HEK293 (cell line): ENCODE data around the gene IQCB1.
A peak's percentile ranks its signal among the peaks of the same experiment; 100 is the strongest.

Source experiments
- CTCF ChIA-PET: fragments of 350-600 bp; formaldehyde crosslinking; extraction: SDS; loops from one replicate; lab custom pipeline; 2021; ENCODE audit warnings: antibody characterized with exemption; lab: Yijun Ruan, JAX
- POLR2A ChIA-PET: fragments of 300-600 bp; formaldehyde crosslinking; extraction: SDS; loops from one replicate; lab custom pipeline; 2020; ENCODE audit warnings: antibody characterized with exemption, inconsistent platforms; lab: Yijun Ruan, JAX
- H3K27ac ChIP-seq: fragments of 200-500 bp; sonication (Bioruptor generic); 2 replicates; pipeline ENCODE4 v1.5.1; 2014; ENCODE audit warnings: low read depth, low read length, control low read depth, inconsistent platforms; ENCODE audit errors: extremely low read depth
- H3K36me3 ChIP-seq, 2 experiments: fragments of 200-500 bp in 1 of 2; sonication (Bioruptor generic) in 1 of 2; 1 replicate in 1 of 2; 2 replicates in 1 of 2; pipeline ENCODE4 v1.5.1; 2014 to 2017; ENCODE audit warnings: inconsistent platforms in 2 of 2, low read length in 2 of 2; ENCODE audit not compliant: control insufficient read depth in 2 of 2, insufficient read depth in 1 of 2
- H3K4me1 ChIP-seq: fragments of 200-500 bp; sonication (Bioruptor generic); 2 replicates; pipeline ENCODE4 v1.5.1; 2014; ENCODE audit warnings: mild to moderate bottlenecking, low read length, inconsistent platforms; ENCODE audit not compliant: control insufficient read depth, insufficient read depth
- H3K4me3 ChIP-seq: 2 replicates; pipeline ENCODE4 v1.5.1; 2011; ENCODE audit warnings: low read depth, mild to moderate bottlenecking, control low read depth, low read length, moderate library complexity
- H3K9me3 ChIP-seq: fragments of 200-500 bp; sonication (Bioruptor generic); 2 replicates; pipeline ENCODE4 v1.5.1; 2014; ENCODE audit warnings: low read depth, low read length, inconsistent platforms; ENCODE audit not compliant: control insufficient read depth, insufficient read depth
- GLI2 ChIP-seq: fragments of 450-650 bp; formaldehyde crosslinking; IDR thresholded peaks from 2 replicates; pipeline ENCODE4; 2017; ENCODE audit warnings: missing biosample characterization, missing genetic modification characterization, low read depth, borderline replicate concordance
- GLIS1 ChIP-seq: fragments of 450-650 bp; formaldehyde crosslinking; IDR thresholded peaks from 2 replicates; pipeline ENCODE4 v1.5.1; 2016; ENCODE audit warnings: missing biosample characterization, missing genetic modification characterization
- HOXD13 ChIP-seq: sonication (generic); formaldehyde crosslinking; IDR thresholded peaks from 2 replicates; pipeline ENCODE4 v1.8.0; 2022; ENCODE audit warnings: missing genetic modification reagents, borderline replicate concordance
- ZBTB48 ChIP-seq: fragments of 450-650 bp; formaldehyde crosslinking; IDR thresholded peaks from 2 replicates; pipeline ENCODE4 v1.5.1; 2016; ENCODE audit warnings: missing biosample characterization, missing genetic modification characterization
- ZBTB8A ChIP-seq: fragments of 450-650 bp; formaldehyde crosslinking; IDR thresholded peaks from 2 replicates; pipeline ENCODE4 v1.5.1; 2016; ENCODE audit warnings: missing biosample characterization, missing genetic modification characterization
- ZFP37 ChIP-seq: fragments of 450-650 bp; formaldehyde crosslinking; IDR thresholded peaks from 2 replicates; pipeline ENCODE4 v1.5.1; 2016; ENCODE audit warnings: missing biosample characterization, missing genetic modification characterization
- ZIC2 ChIP-seq: fragments of 450-650 bp; formaldehyde crosslinking; IDR thresholded peaks from 2 replicates; pipeline ENCODE4 v1.5.1; 2016; ENCODE audit warnings: missing biosample characterization, missing genetic modification characterization
- ZNF112 ChIP-seq: fragments of 450-650 bp; formaldehyde crosslinking; IDR thresholded peaks from 2 replicates; pipeline ENCODE4 v1.5.0; 2017; ENCODE audit warnings: missing biosample characterization, missing genetic modification characterization
- ZNF138 ChIP-seq: fragments of 450-650 bp; formaldehyde crosslinking; IDR thresholded peaks from 2 replicates; pipeline ENCODE4 v1.5.1; 2016; ENCODE audit warnings: missing biosample characterization, missing genetic modification characterization, borderline replicate concordance
- ZNF16 ChIP-seq: fragments of 450-650 bp; formaldehyde crosslinking; IDR thresholded peaks from 2 replicates; pipeline ENCODE4 v1.5.1; 2016; ENCODE audit warnings: low read depth, missing biosample characterization, missing genetic modification characterization
- ZNF23 ChIP-seq: fragments of 450-650 bp; formaldehyde crosslinking; IDR thresholded peaks from 2 replicates; pipeline ENCODE4 v1.5.1; 2016; ENCODE audit warnings: missing biosample characterization, missing genetic modification characterization, borderline replicate concordance
- ZNF274 ChIP-seq, 2 experiments: fragments of 200-500 bp in 1 of 2; fragments of 450-650 bp in 1 of 2; sonication (Bioruptor generic) in 1 of 2; formaldehyde crosslinking in 1 of 2; IDR thresholded peaks; 2 replicates each; pipeline versions ENCODE4 v1.5.1 to v1.6.1; 2014 to 2016; ENCODE audit warnings: borderline replicate concordance in 1 of 2, inconsistent platforms in 1 of 2, low read length in 1 of 2, missing biosample characterization in 1 of 2, missing genetic modification characterization in 1 of 2
- ZNF292 ChIP-seq: fragments of 450-650 bp; formaldehyde crosslinking; IDR thresholded peaks from 2 replicates; pipeline ENCODE4 v1.5.1; 2016; ENCODE audit warnings: low read depth, missing biosample characterization, missing genetic modification characterization, borderline replicate concordance
- ZNF37A ChIP-seq: fragments of 450-650 bp; IDR thresholded peaks from 2 replicates; pipeline ENCODE4 v1.5.1; 2018; ENCODE audit warnings: missing biosample characterization, missing genetic modification characterization
- ZNF521 ChIP-seq: fragments of 450-650 bp; formaldehyde crosslinking; IDR thresholded peaks from 2 replicates; pipeline ENCODE4 v1.5.1; 2017; ENCODE audit warnings: missing biosample characterization, mild to moderate bottlenecking, missing genetic modification characterization
- ZNF571 ChIP-seq: fragments of 450-650 bp; formaldehyde crosslinking; IDR thresholded peaks from 2 replicates; pipeline ENCODE4 v1.5.0; 2017; ENCODE audit warnings: missing biosample characterization, missing genetic modification characterization
- ZNF626 ChIP-seq: fragments of 450-650 bp; sonication (Bioruptor Pico); formaldehyde crosslinking; IDR thresholded peaks from 2 replicates; pipeline ENCODE4 v1.5.1; 2018; ENCODE audit warnings: missing biosample characterization, missing genetic modification characterization, inconsistent platforms
- ZNF747 ChIP-seq: fragments of 450-650 bp; formaldehyde crosslinking; IDR thresholded peaks from 2 replicates; pipeline ENCODE4 v1.5.1; 2016; ENCODE audit warnings: missing biosample characterization, missing genetic modification characterization
- ZNF768 ChIP-seq: fragments of 450-650 bp; formaldehyde crosslinking; IDR thresholded peaks from 2 replicates; pipeline ENCODE4 v1.5.1; 2018; ENCODE audit warnings: missing biosample characterization, mild to moderate bottlenecking, missing genetic modification characterization
- TF ChIP-seq, protein P1 (sequence below): fragments of 450-650 bp; formaldehyde crosslinking; IDR thresholded peaks from 2 replicates; pipeline ENCODE4 v1.5.1; 2016; ENCODE audit warnings: missing biosample characterization, missing genetic modification characterization
- TF ChIP-seq, protein P2 (sequence below): fragments of 450-650 bp; formaldehyde crosslinking; IDR thresholded peaks from 2 replicates; pipeline ENCODE4 v1.5.1; 2016; ENCODE audit warnings: missing biosample characterization, missing genetic modification characterization

IQCB1 gene

GRCh38 chr3:121730940-121731687, 103.7 kb downstream of the IQCB1 start:
- ChIA-PET POLR2A (no interaction called here), CTCF (no interaction called here)
- Histone ChIP-seq H3K36me3 (peaks cover 10 to 33% of the 10 kb centered on the region in 2 experiments), H3K4me3 (no peak overlapping the region), H3K9me3 (no peaks in the 10 kb centered on the region), H3K4me1 (no peaks in the 10 kb centered on the region), H3K27ac (no peak overlapping the region)
- TF ChIP-seq ZBTB8A (tag by site-specific recombination) (peak; percentile 35; the same call in 1 of the 2 replicates), ZNF112 (no peak)

DNA sequence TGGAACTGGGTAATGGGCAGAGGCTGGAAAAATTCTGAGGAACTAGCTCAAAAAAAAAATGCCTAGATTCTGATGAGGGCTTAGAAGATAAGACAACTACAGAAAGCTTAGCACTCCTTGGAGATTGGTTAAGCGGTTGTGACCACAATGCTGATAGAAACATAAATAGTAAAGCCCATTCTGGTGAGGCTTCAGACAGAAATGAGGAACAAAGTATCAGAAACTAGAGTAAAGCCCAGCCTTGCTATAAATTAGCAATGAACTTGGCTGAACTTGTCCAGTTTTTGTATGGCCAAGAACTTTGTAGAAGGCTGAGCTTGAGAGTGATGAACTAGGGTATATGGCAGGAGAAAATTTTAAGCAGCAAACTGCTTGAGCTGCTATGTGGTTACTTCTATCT, 110.7 kb downstream of the IQCB1 start:
- CTCF ChIA-PET = no interaction called here
- TF ChIP-seq ZNF626 (tag by site-specific recombination) = no peak
- TF ChIP-seq ZNF274 (IDR thresholded peaks at IDR 0.05; ENCODE audit: low read length) = no peak
- TF ChIP-seq ZNF274 (tag by site-specific recombination; IDR thresholded peaks at IDR 0.05; ENCODE audit: borderline replicate concordance) = no peak
- TF ChIP-seq ZNF37A = no peak
- TF ChIP-seq ZNF571 (tag by site-specific recombination) = no peak
- TF ChIP-seq ZFP37 = no peak
- Histone ChIP-seq H3K4me3 (no peak overlapping the region), H3K27ac (no peak overlapping the region), H3K4me1 (no peaks in the 10 kb centered on the region), H3K9me3 (no peaks in the 10 kb centered on the region), H3K36me3 (peaks cover 25 to 89% of the 10 kb centered on the region in 2 experiments)
- POLR2A ChIA-PET = interaction anchor here (0.6 kb wide), 1 partner anchor 18 kb away, joined by 3 read pairs; no protein-coding TSS in a partner anchor

GRCh38 chr3:121723485-121723884, 111.4 kb downstream of the IQCB1 start:
- CTCF ChIA-PET = no interaction called here
- TF ChIP-seq ZNF16 (tag by site-specific recombination) (no peak), ZNF23 (no peak), ZBTB48 (no peak), GLI2 (no peak), GLIS1 (tag by site-specific recombination) (no peak), HOXD13 (no peak), ZNF138 (no peak), ZIC2 (tag by site-specific recombination) (no peak), ZNF747 (tag by site-specific recombination) (no peak), ZNF521 (tag by site-specific recombination) (no peak), ZNF292 (no peak), ZNF768 (no peak)
- TF ChIP-seq, protein P1, sequence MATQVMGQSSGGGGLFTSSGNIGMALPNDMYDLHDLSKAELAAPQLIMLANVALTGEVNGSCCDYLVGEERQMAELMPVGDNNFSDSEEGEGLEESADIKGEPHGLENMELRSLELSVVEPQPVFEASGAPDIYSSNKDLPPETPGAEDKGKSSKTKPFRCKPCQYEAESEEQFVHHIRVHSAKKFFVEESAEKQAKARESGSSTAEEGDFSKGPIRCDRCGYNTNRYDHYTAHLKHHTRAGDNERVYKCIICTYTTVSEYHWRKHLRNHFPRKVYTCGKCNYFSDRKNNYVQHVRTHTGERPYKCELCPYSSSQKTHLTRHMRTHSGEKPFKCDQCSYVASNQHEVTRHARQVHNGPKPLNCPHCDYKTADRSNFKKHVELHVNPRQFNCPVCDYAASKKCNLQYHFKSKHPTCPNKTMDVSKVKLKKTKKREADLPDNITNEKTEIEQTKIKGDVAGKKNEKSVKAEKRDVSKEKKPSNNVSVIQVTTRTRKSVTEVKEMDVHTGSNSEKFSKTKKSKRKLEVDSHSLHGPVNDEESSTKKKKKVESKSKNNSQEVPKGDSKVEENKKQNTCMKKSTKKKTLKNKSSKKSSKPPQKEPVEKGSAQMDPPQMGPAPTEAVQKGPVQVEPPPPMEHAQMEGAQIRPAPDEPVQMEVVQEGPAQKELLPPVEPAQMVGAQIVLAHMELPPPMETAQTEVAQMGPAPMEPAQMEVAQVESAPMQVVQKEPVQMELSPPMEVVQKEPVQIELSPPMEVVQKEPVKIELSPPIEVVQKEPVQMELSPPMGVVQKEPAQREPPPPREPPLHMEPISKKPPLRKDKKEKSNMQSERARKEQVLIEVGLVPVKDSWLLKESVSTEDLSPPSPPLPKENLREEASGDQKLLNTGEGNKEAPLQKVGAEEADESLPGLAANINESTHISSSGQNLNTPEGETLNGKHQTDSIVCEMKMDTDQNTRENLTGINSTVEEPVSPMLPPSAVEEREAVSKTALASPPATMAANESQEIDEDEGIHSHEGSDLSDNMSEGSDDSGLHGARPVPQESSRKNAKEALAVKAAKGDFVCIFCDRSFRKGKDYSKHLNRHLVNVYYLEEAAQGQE (tag by site-specific recombination) = no peak
- TF ChIP-seq, protein P2, sequence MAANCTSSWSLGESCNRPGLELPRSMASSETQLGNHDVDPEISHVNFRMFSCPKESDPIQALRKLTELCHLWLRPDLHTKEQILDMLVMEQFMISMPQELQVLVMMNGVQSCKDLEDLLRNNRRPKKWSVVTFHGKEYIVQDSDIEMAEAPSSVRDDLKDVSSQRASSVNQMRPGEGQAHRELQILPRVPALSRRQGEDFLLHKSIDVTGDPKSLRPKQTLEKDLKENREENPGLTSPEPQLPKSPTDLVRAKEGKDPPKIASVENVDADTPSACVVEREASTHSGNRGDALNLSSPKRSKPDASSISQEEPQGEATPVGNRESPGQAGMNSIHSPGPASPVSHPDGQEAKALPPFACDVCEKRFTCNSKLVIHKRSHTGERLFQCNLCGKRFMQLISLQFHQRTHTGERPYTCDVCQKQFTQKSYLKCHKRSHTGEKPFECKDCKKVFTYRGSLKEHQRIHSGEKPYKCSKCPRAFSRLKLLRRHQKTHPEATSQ = no peak
- no peak overlapping the region for H3K27ac ChIP-seq
- H3K9me3 ChIP-seq = no peaks in the 10 kb centered on the region
- no peak overlapping the region for H3K4me3 ChIP-seq
- no peaks in the 10 kb centered on the region for H3K4me1 ChIP-seq
- POLR2A ChIA-PET = no interaction called here
- peaks cover 25 to 88% of the 10 kb centered on the region in 2 experiments for H3K36me3 ChIP-seq
